DMS53 treated with DMSO at 0.1 percent for 48 hours (cell line): ENCODE data around the gene RAB6B.

Source experiments
- DNase-seq: peaks from one replicate; lab custom pipeline; 2025; ENCODE audit not compliant: unreplicated experiment; lab: John Stamatoyannopoulos, UW

Gene RAB6B

GRCh38 chr3:133776794-133777438, 118.8 kb downstream of the RAB6B start:
- DNase-seq: no peak

GRCh38 chr3:133775835-133776234, 119.8 kb downstream of the RAB6B start:
- DNase-seq: no peak

GRCh38 chr3:133775309-133775708, 120.4 kb downstream of the RAB6B start:
- DNase-seq: no peak
